GM08714 (cell line): ENCODE data around the gene NKX2-4.

Source experiments
- H3K4me3 ChIP-seq: fragments of 200-500 bp; sonication (Bioruptor generic); 2 replicates; pipeline ENCODE4 v1.5.1; 2014; ENCODE audit warnings: mild to moderate bottlenecking, low read length, inconsistent platforms
- ZNF274 ChIP-seq: IDR thresholded peaks from 2 replicates; pipeline ENCODE4 v1.6.1; 2012; ENCODE audit warnings: mild to moderate bottlenecking, low read depth, low read length

The NKX2-4 gene

DNA sequence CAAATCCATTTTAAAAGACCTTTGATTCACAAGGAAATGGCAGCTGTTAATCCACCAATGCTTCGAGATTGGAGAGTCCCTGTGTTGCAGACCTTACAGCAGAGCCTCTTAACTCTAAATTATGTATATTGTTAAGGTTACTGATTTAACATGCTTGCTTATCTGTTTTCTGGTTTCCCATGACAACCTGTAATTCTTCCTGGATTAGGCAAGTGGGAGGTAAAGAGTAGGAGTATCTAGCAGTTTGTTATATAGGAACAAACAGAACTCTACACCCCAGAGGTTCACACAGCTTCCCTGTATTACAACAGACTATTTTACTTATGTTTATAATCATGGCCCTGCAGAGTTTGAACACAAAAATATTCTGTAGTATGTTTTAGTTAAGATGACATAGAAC, 39.5 kb downstream of the NKX2-4 start:
- H3K4me3 ChIP-seq = no peak overlapping the region
- no peak for TF ChIP-seq ZNF274

DNA sequence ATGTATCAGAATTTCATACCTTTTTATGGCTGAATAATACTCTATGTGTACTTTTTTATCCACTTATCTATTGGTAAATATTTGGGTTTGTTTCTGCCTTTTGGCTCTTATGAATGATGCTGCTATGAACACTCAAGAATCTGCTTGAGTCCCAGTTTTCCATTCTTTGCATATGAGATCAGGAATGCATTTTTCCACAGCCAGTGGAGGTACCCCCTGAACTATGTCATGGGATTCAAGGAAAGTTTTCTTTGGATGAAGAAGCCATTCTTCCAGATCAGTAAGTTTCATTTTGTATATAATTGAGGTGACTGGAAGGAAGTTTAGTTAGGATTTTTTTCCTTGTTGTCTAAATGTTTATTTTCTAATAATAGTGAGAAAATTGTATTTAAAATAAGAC, 40.9 kb downstream of the NKX2-4 start:
- TF ChIP-seq ZNF274 = no peak
- H3K4me3 ChIP-seq = no peak overlapping the region

DNA sequence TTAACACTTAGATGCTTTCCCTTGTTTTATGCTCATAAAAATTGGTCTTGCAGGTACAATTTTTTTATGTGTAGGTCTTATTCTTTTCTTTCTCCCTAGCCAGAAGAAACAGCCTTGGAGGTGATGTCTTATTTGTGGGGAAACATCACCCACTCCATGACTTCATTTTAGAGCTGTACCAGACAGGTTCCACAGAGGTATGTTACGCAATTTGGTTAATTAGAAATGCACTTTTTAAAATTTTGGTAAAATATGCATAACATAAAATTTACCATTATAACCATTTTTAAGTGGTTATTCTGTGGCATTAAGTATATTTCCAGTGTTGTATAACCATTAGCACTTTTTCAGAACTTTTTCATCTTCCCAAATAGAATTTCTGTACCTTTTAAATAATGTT, 41.3 kb downstream of the NKX2-4 start:
- no peak for TF ChIP-seq ZNF274

DNA sequence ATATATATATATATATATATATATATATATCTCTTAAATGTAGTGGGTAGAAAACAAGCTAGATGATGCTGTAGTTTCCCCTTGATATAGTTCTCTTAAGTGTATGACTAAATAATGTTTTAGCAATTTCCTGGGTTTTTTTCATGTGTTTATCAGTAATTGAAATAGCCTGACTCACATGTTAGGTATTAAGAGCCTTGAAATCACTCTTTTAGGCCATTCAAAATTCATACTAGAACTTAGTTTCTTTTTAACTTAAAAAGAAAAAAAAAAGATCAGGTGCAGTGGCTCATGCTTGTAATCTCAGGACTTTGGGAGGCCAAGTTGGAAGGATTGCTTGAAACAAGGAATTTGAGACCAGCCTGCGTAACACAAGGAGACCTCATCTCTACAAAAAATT, 44.1 kb downstream of the NKX2-4 start:
- no peak overlapping the region for H3K4me3 ChIP-seq
- TF ChIP-seq ZNF274 = no peak

More for the DNA sequence above, 41.3 kb downstream of the NKX2-4 start:
- H3K4me3 ChIP-seq = no peak overlapping the region

DNA sequence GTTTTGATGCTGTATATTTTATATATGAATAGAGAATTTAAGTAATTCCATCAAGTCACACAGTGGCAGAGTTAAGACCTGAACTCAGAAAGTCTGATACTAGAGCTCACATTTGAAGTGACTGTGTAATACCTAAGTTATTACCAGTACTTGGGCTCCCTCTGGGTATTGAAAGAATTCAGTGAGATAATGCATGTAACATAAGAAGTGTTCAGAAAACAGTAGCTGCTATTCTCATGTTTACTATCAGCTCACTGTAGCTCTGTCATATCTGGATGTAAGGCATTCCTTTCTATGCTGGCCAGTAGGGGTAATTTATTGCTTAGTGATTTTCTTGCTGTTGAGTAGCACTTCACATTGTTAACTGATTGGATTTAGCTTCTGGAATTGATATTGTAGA, 44.6 kb downstream of the NKX2-4 start:
- no peak for TF ChIP-seq ZNF274
- no peak overlapping the region for H3K4me3 ChIP-seq
